EH (cell line): ENCODE results near the gene LRFN2.

Experiments used
- DNase-seq: peaks from one replicate; pipeline ENCODE4 v3.0.0-alpha.2; 2015; ENCODE audit warnings: low read depth

Gene LRFN2

DNA sequence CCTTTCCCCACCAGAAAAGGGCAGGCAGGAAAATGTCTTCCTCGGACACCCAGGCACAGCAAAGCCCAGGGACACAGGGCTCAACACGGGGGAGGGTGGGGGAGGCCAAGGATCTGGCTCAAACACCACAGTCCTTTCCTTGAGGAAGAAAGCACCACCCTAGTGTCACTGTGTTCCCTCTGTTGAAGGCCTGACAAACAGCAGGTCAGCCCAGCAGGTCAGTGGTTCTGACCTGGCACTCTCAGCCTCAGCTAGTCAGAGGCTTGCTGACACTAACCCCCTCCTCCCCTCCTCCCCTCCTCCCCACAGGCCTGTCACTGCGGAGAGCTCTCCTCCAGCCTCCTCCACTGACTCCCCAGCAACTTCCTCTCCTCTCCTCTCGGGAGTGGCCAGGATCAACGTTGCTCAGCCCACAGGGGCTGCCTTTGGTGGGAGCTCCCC, 239.6 kb downstream of the LRFN2 start:
- DNase-seq: no peak

DNA sequence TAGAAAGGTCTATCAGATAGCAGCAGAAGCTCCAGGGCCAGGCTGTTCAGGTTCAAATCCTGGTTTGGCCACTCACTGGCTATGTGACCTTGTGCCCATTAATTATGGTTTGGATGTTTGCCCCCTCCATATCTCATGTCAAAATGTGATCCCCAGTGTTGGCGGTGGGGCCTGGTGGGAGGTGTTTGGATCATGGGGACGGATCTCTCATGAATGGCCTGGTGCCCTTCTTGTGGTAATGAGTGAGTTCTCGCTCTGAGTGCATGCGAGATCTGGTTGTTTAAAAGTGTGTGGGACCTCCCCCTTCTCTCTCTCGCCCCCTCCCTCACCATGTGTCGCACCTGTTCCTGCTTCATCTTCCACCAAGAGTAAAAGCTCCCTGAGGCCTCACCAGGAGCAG, 240.9 kb downstream of the LRFN2 start:
- DNase-seq: no peak

DNA sequence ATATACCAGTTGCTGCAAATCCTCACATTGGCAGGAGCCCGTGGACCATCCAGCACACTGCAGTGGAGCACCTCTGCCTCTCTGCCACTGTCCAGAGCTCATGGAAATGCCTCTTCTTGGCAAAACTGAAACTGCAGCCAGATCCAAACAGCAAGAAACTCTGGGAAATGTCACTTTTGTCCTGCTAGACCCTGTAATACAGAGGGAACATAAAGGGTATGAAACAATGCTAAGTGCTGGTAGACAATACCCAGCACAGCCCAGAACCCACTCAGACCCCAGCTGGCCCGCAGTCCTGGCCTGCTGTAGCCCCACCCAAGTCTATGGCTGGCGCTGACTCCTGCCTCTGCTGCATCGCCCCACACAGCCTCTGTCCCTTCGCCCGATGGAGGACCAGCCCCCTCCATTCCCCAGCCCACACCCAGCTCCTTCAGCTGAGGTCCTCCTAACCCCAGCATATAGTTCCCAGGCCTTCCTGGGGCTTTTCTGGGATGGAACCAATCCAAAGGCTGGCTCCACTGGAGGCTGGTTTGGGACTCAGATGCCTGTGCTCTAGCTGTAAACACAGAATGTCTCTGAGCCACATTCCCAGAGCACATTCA, 242.5 kb downstream of the LRFN2 start:
- no peak for DNase-seq

DNA sequence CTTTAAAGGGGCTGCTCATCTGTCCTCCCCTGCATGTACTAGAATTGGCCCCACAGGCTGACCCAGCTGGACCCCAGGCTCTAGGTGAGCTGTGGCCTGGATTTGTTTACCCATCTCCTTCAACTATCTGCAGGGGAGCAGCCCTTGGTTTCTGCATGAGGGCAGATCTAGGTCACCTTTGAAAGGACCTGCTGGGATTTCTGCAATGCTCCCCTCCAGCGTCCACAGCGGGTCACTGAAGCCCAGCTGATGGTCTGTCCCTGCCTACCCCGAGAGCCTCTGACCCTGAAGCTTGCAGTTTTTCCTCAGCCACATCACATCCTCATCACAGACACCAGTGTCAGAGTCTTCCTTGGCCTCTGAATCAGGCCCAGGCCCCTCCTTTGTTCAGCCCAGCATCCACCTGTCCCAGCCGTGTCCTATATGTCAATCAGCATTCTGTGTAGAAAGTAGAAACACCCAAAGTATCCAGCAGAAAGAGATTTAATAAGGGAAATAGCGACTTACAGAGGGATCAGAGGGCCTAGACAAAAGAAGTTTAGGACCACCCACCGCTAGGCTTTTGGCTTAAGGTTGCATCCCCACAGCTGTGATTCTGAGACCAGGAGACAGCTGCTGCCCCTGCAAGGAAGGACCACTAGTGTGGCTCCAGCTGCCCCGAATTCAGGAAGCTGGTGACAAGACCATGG, 243.1 kb downstream of the LRFN2 start:
- DNase-seq: no peak

DNA sequence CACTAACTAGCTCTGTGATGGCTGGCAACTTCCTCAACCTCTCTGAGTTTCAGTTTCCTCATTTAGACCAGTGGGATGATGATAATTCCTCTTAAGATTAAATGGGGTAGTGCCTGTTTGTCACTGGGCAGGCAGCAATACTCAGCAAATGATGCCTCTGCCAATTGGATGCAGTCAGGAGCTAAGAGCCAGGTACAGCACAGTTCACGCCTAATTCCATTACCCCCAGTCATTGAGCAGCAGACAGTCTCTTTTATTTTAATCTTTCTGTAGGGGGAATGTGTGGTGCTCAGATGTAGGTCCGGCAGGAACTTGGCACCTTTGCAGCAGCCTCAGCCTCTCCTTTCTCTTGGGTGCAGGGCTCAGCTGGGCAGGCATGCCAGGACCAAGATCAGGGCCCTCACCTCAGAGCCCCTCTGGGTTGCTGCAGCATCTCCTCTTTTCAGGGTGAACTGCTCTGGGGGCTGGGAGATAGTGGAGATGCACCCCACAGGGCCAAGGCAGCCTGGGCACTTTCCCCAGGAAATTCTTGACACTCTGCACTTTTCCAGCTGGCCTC, 243.8 kb downstream of the LRFN2 start:
- no peak for DNase-seq

DNA sequence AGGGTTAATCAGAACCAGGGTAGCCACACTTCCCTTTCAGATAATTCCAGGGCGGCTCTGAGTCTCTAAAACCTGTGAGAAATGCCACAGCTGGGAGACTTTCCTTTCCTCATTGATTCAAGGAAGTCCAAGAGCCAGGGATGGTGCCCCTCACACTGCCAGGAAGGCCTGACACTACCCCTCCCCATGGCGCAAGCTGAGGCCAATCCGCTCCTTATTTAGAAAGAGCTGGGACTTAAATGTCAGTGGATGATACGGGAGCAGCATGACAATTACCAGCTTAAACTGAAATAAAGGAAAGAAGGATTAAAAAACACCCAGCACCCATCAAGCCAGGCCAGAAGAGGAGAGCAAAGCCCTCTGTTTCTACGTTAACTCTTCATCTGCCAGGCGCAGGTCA, 244.4 kb downstream of the LRFN2 start:
- no peak for DNase-seq

DNA sequence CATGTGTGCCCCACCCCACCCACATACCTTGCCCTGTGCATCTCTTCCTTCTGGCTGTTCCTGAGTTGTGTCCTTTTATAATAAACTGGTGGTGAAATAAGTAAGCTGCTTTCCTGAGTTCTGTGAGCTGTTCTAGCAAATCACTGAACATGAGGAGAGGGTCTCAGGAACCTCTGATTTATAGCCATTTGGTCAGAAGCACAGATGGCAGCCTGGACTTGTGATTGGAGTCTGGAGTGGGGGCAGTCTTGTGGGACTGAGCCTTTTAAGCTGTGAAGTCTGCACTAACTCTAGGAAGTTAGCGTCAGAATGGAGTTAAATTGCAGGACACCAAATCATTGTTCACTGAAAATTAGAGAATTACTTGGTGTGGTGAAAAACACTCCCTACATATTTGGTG, 245.4 kb downstream of the LRFN2 start:
- no peak for DNase-seq
